GM19023 (cell line): ENCODE results near the gene CRYAB.
A peak's percentile ranks its signal among the peaks of the same experiment; 100 is the strongest.
"Not testable (repeated sequence)": the region's sequence is repeated elsewhere in the genome, so short reads cannot be mapped to it uniquely, and the experiment has no call there.

Source experiments
- ATAC-seq: cut with Tn5 transposase; IDR thresholded peaks from one replicate; pipeline ENCODE4 v1.9.1; 2021; ENCODE audit warnings: mild to moderate bottlenecking, moderate library complexity; ENCODE audit not compliant: unreplicated experiment

Gene CRYAB

GRCh38 chr11:111910676-111911562, 651 bp downstream of the CRYAB start:
- no peak for ATAC-seq

GRCh38 chr11:111909378-111909777, 2.2 kb downstream of the CRYAB start:
- ATAC-seq = no peak

GRCh38 chr11:111908639-111909305, 2.8 kb downstream of the CRYAB start:
- ATAC-seq = no peak

- no peak for ATAC-seq
Observed at GRCh38 chr11:111906680-111907079, 4.9 kb downstream of the CRYAB start.

GRCh38 chr11:111905411-111905810, 6.2 kb downstream of the CRYAB start:
- ATAC-seq = no peak

GRCh38 chr11:111886844-111887243, 24.7 kb downstream of the CRYAB start:
- no peak for ATAC-seq

GRCh38 chr11:111886032-111886431, 25.5 kb downstream of the CRYAB start:
- no peak for ATAC-seq

GRCh38 chr11:111885053-111885452, 26.5 kb downstream of the CRYAB start:
- ATAC-seq = not testable (repeated sequence)

GRCh38 chr11:111882202-111882601, 29.4 kb downstream of the CRYAB start:
- no peak for ATAC-seq

GRCh38 chr11:111879637-111879960, 32.0 kb downstream of the CRYAB start:
- ATAC-seq = no peak

- ATAC-seq = peak; percentile 92
Observed at GRCh38 chr11:111878849-111879636, 32.5 kb downstream of the CRYAB start, which contains the start of the genes CFAP68 and FDXACB1. TSS of gene CFAP68 (plus strand) at chr11:111879541. CDS start at chr11:111879561, 20 bp downstream. TSS of gene FDXACB1 (minus strand) at chr11:111879165. CDS start at chr11:111879132, 33 bp downstream.

- ATAC-seq = peak; percentile 4
Observed at GRCh38 chr11:111878385-111878848, 33.2 kb downstream of the CRYAB start.

- ATAC-seq = no peak
Observed at GRCh38 chr11:111871693-111872161, 39.8 kb downstream of the CRYAB start.

GRCh38 chr11:111870886-111871692, 40.5 kb downstream of the CRYAB start, which contains the start of gene ALG9:
TSS of gene ALG9 (minus strand) at chr11:111871581. CDS start at chr11:111871482, 99 bp downstream.
- peak; percentile 91 for ATAC-seq

- peak; percentile 4 for ATAC-seq
Observed at GRCh38 chr11:111870522-111870885, 41.1 kb downstream of the CRYAB start.

GRCh38 chr11:111870113-111870512, 41.5 kb downstream of the CRYAB start:
- no peak for ATAC-seq

GRCh38 chr11:111860257-111860656, 51.3 kb downstream of the CRYAB start:
- no peak for ATAC-seq
